KMS-11 (cell line): Measurements from ENCODE around the gene WASF2.
A peak's percentile ranks its signal among the peaks of the same experiment; 100 is the strongest.

Experiments
- H2AFZ ChIP-seq: fragments of 200-600 bp; sonication (generic); 2 replicates; pipeline ENCODE4 v1.6.1; 2016; ENCODE audit warnings: antibody characterized with exemption, mixed run types, low read depth
- H3K27ac ChIP-seq: fragments of 200-600 bp; sonication (generic); 2 replicates; pipeline ENCODE4 v1.6.1; 2016; ENCODE audit warnings: mild to moderate bottlenecking, mixed run types
- H3K27me3 ChIP-seq: fragments of 200-600 bp; sonication (generic); 2 replicates; pipeline ENCODE4 v1.6.1; 2017; ENCODE audit warnings: mild to moderate bottlenecking, low read depth, mixed run types, moderate library complexity; ENCODE audit not compliant: insufficient read depth
- H3K36me3 ChIP-seq: fragments of 200-600 bp; sonication (generic); 2 replicates; pipeline ENCODE4 v1.6.1; 2017; ENCODE audit warnings: mild to moderate bottlenecking, mixed run types; ENCODE audit not compliant: insufficient read depth
- H3K4me1 ChIP-seq: fragments of 200-600 bp; sonication (generic); 2 replicates; pipeline ENCODE4 v1.6.1; 2016; ENCODE audit warnings: mild to moderate bottlenecking, low read depth, mixed run types; ENCODE audit not compliant: poor library complexity, severe bottlenecking
- H3K4me2 ChIP-seq: fragments of 200-600 bp; sonication (generic); 2 replicates; pipeline ENCODE4 v1.7.0; 2016; ENCODE audit warnings: mild to moderate bottlenecking, mixed run types
- H3K4me3 ChIP-seq: fragments of 200-600 bp; sonication (generic); IDR thresholded peaks from 2 replicates; pipeline ENCODE4 v1.6.1; 2017; ENCODE audit warnings: low read depth, low read length, mixed read lengths; ENCODE audit not compliant: insufficient read depth
- H3K79me2 ChIP-seq: fragments of 200-600 bp; sonication (generic); 2 replicates; pipeline ENCODE4 v1.6.1; 2016; ENCODE audit warnings: low read depth, mixed run types; ENCODE audit not compliant: insufficient read depth
- H3K9ac ChIP-seq: fragments of 200-600 bp; sonication (generic); 2 replicates; pipeline ENCODE4 v1.6.1; 2016; ENCODE audit warnings: mild to moderate bottlenecking, mixed run types
- H4K20me1 ChIP-seq: fragments of 200-600 bp; sonication (generic); 2 replicates; pipeline ENCODE4 v1.6.1; 2016; ENCODE audit warnings: mild to moderate bottlenecking, mixed run types; ENCODE audit not compliant: insufficient read depth
- TF ChIP-seq, protein P1 (sequence below): fragments of 200-600 bp; sonication (generic); conservative IDR thresholded peaks from 2 replicates; pipeline ENCODE4 v1.6.1; 2017; ENCODE audit warnings: low read depth, mild to moderate bottlenecking, antibody characterized with exemption, low read length, moderate library complexity, mixed read lengths

WASF2 gene

GRCh38 chr1:27427816-27428315, 62.1 kb downstream of the WASF2 start:
- Histone ChIP-seq H4K20me1 (no peaks in the 10 kb centered on the region), H3K79me2 (peaks cover 14% of the 10 kb centered on the region; the same call in 1 of the 2 replicates), H3K9ac (no peak overlapping the region), H3K4me3 (no peak overlapping the region), H3K4me2 (no peak overlapping the region), H3K27ac (no peak overlapping the region), H3K4me1 (peaks cover 7% of the 10 kb centered on the region), H2AFZ (no peak overlapping the region), H3K36me3 (no peaks in the 10 kb centered on the region), H3K27me3 (no peaks in the 10 kb centered on the region)
- TF ChIP-seq, protein P1, sequence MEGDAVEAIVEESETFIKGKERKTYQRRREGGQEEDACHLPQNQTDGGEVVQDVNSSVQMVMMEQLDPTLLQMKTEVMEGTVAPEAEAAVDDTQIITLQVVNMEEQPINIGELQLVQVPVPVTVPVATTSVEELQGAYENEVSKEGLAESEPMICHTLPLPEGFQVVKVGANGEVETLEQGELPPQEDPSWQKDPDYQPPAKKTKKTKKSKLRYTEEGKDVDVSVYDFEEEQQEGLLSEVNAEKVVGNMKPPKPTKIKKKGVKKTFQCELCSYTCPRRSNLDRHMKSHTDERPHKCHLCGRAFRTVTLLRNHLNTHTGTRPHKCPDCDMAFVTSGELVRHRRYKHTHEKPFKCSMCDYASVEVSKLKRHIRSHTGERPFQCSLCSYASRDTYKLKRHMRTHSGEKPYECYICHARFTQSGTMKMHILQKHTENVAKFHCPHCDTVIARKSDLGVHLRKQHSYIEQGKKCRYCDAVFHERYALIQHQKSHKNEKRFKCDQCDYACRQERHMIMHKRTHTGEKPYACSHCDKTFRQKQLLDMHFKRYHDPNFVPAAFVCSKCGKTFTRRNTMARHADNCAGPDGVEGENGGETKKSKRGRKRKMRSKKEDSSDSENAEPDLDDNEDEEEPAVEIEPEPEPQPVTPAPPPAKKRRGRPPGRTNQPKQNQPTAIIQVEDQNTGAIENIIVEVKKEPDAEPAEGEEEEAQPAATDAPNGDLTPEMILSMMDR = no peak

DNA sequence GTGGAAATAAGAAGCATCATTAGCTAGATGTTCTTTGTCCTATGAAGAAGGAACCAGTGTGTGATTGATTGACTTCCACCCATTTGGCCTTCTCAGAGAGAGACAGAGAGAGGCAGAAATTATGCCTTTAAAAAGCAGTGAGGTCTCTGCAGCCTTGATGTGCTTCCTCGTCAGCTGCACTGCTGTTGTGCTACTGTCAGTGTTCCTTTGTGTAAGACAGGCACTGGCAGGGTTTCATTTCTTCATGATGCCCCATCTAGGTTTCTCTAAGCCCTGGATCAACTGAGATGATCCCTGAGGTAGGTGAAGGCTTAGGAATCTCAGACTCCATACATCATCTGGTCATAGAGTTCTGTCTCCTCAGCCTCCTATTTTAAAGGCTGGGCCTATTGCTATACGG, 62.6 kb downstream of the WASF2 start:
- no peak overlapping the region for H3K4me2 ChIP-seq
- TF ChIP-seq, protein P1 = no peak
- H3K27ac ChIP-seq = no peak overlapping the region
- H3K27me3 ChIP-seq = no peaks in the 10 kb centered on the region
- no peaks in the 10 kb centered on the region for H4K20me1 ChIP-seq
- H2AFZ ChIP-seq = no peak overlapping the region
- H3K4me1 ChIP-seq = peaks cover 7% of the 10 kb centered on the region
- H3K79me2 ChIP-seq = peaks cover 14% of the 10 kb centered on the region; the same call in 1 of the 2 replicates
- no peak overlapping the region for H3K4me3 ChIP-seq
- no peaks in the 10 kb centered on the region for H3K36me3 ChIP-seq
- no peak overlapping the region for H3K9ac ChIP-seq

- no peak overlapping the region for H3K4me2 ChIP-seq
- no peak overlapping the region for H2AFZ ChIP-seq
- no peak overlapping the region for H3K4me3 ChIP-seq
- H3K79me2 ChIP-seq = peaks cover 3% of the 10 kb centered on the region; the same call in 1 of the 2 replicates
- no peak overlapping the region for H3K27ac ChIP-seq
- no peak overlapping the region for H3K9ac ChIP-seq
- peaks cover 11% of the 10 kb centered on the region for H3K4me1 ChIP-seq
- no peaks in the 10 kb centered on the region for H4K20me1 ChIP-seq
- TF ChIP-seq, protein P1 = no peak
- H3K27me3 ChIP-seq = no peaks in the 10 kb centered on the region
- no peaks in the 10 kb centered on the region for H3K36me3 ChIP-seq
Observed at GRCh38 chr1:27423709-27424108, 66.3 kb downstream of the WASF2 start.

- peak overlapping the region; percentile 23; the same call in 1 of the 2 replicates for H3K9ac ChIP-seq
- H3K4me2 ChIP-seq = peak overlapping the region; percentile 13; the same call in 1 of the 2 replicates
- peaks cover 32% of the 10 kb centered on the region for H3K4me1 ChIP-seq
- H2AFZ ChIP-seq = no peak overlapping the region
- H3K79me2 ChIP-seq = no peaks in the 10 kb centered on the region
- H3K36me3 ChIP-seq = no peaks in the 10 kb centered on the region
- no peak overlapping the region for H3K4me3 ChIP-seq
- TF ChIP-seq, protein P1 = no peak
- H3K27ac ChIP-seq = peak overlapping the region; percentile 70
- no peaks in the 10 kb centered on the region for H4K20me1 ChIP-seq
- no peaks in the 10 kb centered on the region for H3K27me3 ChIP-seq
Observed at GRCh38 chr1:27418326-27419185, 71.4 kb downstream of the WASF2 start.
